ENCODE results near the gene MCF2L. TPM values are rescaled to one million over a fixed set of nuclear protein-coding genes. Genes with fewer than 3 reads are reported as not detected.
"Not testable (repeated sequence)": the region's sequence is repeated elsewhere in the genome, so short reads cannot be mapped to it uniquely, and the experiment has no call there.

The MCF2L gene
- total RNA-seq, 1 donor from 2014 or later, result 40.4 TPM

DNA sequence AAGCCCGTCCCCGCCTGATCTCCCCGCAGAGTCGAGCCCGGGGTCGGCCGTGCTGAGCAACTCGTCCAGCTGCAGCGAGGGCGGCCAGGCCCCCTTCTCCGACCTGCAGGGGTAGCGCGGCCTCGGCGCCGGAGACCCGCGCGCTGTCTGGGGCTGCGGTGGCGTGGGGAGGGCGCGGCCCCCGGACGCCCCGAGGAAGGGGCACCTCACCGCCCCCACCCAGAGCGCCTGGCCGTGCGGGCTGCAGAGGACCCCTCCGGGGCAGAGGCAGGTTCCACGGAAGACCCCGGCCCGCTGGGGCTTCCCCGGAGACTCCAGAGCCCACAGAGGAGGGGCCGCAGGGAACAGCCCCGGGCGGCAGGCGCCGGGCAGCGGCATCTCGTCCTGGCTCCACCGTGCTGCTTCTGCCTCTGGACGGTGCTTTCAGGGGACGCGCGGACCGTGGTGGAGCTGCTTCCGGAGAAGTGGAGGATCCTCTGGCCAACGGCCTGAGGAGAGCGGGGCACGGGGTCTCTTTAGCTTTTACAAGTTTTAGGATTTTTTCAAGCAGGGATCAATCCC is 127.8 kb downstream of the MCF2L start:
- Histone ChIP-seq H3K27ac (no peak overlapping the region), H3F3A (ENCODE audit: low read depth) (no peaks in the 10 kb centered on the region), H3K27me3 (no peaks in the 10 kb centered on the region), H3K4me1 (no peaks in the 10 kb centered on the region), H3K9ac (no peak overlapping the region), H2AFZ (replicated peaks) (no peak overlapping the region), H3K79me2 (ENCODE audit: low read depth) (no peaks in the 10 kb centered on the region), H3K4me2 (no peak overlapping the region), H3K9me3 (ENCODE audit: low read depth) (no peaks in the 10 kb centered on the region), H4K20me1 (ENCODE audit: low read depth) (no peaks in the 10 kb centered on the region), H3K4me3 (no peak overlapping the region), H3K36me3 (no peaks in the 10 kb centered on the region)
- no peak for DNase-seq (ENCODE audit: low spot score)
- no peak overlapping the region for H3K4me3 Mint-ChIP-seq
- H3K4me1 Mint-ChIP-seq, result peaks cover 16% of the 10 kb centered on the region
- TF ChIP-seq EZH2 (IDR thresholded peaks at IDR 0.05) (no peak), EZH2phosphoT487 (IDR thresholded peaks at IDR 0.05) (no peak)
- TF ChIP-seq, protein P1, sequence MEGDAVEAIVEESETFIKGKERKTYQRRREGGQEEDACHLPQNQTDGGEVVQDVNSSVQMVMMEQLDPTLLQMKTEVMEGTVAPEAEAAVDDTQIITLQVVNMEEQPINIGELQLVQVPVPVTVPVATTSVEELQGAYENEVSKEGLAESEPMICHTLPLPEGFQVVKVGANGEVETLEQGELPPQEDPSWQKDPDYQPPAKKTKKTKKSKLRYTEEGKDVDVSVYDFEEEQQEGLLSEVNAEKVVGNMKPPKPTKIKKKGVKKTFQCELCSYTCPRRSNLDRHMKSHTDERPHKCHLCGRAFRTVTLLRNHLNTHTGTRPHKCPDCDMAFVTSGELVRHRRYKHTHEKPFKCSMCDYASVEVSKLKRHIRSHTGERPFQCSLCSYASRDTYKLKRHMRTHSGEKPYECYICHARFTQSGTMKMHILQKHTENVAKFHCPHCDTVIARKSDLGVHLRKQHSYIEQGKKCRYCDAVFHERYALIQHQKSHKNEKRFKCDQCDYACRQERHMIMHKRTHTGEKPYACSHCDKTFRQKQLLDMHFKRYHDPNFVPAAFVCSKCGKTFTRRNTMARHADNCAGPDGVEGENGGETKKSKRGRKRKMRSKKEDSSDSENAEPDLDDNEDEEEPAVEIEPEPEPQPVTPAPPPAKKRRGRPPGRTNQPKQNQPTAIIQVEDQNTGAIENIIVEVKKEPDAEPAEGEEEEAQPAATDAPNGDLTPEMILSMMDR (IDR thresholded peaks at IDR 0.05), result no peak
- H3K27me3 Mint-ChIP-seq (ENCODE audit: insufficient read depth, low read depth), result no peaks in the 10 kb centered on the region
- H3K9me3 Mint-ChIP-seq, result no peaks in the 10 kb centered on the region
- peaks cover 6% of the 10 kb centered on the region for H3K36me3 Mint-ChIP-seq
- H3K27ac Mint-ChIP-seq, result no peak overlapping the region

- no peak overlapping the region for H3K4me3 ChIP-seq
- H3K4me2 ChIP-seq, result no peak overlapping the region
- no peaks in the 10 kb centered on the region for H3K9me3 ChIP-seq (ENCODE audit: low read depth)
- no peak overlapping the region for H3K9ac ChIP-seq
- no peaks in the 10 kb centered on the region for H3K9me3 Mint-ChIP-seq
- no peaks in the 10 kb centered on the region for H3K36me3 ChIP-seq
- no peak for TF ChIP-seq EZH2phosphoT487 (IDR thresholded peaks at IDR 0.05)
- TF ChIP-seq, protein P1 (IDR thresholded peaks at IDR 0.05), result no peak
- no peak for TF ChIP-seq EZH2 (IDR thresholded peaks at IDR 0.05)
- no peaks in the 10 kb centered on the region for H3K27me3 Mint-ChIP-seq (ENCODE audit: insufficient read depth, low read depth)
- no peak overlapping the region for H3K27ac ChIP-seq
- no peaks in the 10 kb centered on the region for H3K79me2 ChIP-seq (ENCODE audit: low read depth)
- no peak overlapping the region for H2AFZ ChIP-seq (replicated peaks)
- H3K4me3 Mint-ChIP-seq, result no peak overlapping the region
- H3K4me1 Mint-ChIP-seq, result peaks cover 16% of the 10 kb centered on the region
- H3K4me1 ChIP-seq, result no peaks in the 10 kb centered on the region
- no peaks in the 10 kb centered on the region for H4K20me1 ChIP-seq (ENCODE audit: low read depth)
- H3K36me3 Mint-ChIP-seq, result peaks cover 6% of the 10 kb centered on the region
- no peaks in the 10 kb centered on the region for H3K27me3 ChIP-seq
- DNase-seq (ENCODE audit: low spot score), result no peak
- no peak overlapping the region for H3K27ac Mint-ChIP-seq
- H3F3A ChIP-seq (ENCODE audit: low read depth), result no peaks in the 10 kb centered on the region
Measured at GRCh38 chr13:113097651-113098050, 128.6 kb downstream of the MCF2L start.

GRCh38 chr13:113098162-113098732 is 129.2 kb downstream of the MCF2L start:
- H3K27ac Mint-ChIP-seq, result peak overlapping the region; percentile 5
- no peaks in the 10 kb centered on the region for H4K20me1 ChIP-seq (ENCODE audit: low read depth)
- H3K4me1 ChIP-seq, result no peaks in the 10 kb centered on the region
- no peaks in the 10 kb centered on the region for H3K27me3 ChIP-seq
- H2AFZ ChIP-seq (replicated peaks), result no peak overlapping the region
- H3K9me3 ChIP-seq (ENCODE audit: low read depth), result no peaks in the 10 kb centered on the region
- TF ChIP-seq EZH2 (IDR thresholded peaks at IDR 0.05), result no peak
- DNase-seq (ENCODE audit: low spot score), result no peak
- H3K9me3 Mint-ChIP-seq, result no peaks in the 10 kb centered on the region
- peaks cover 6% of the 10 kb centered on the region for H3K36me3 Mint-ChIP-seq
- no peaks in the 10 kb centered on the region for H3K79me2 ChIP-seq (ENCODE audit: low read depth)
- no peak overlapping the region for H3K4me3 ChIP-seq
- no peak overlapping the region for H3K27ac ChIP-seq
- H3K4me3 Mint-ChIP-seq, result no peak overlapping the region
- no peak overlapping the region for H3K9ac ChIP-seq
- no peak overlapping the region for H3K4me2 ChIP-seq
- no peaks in the 10 kb centered on the region for H3K27me3 Mint-ChIP-seq (ENCODE audit: insufficient read depth, low read depth)
- no peaks in the 10 kb centered on the region for H3F3A ChIP-seq (ENCODE audit: low read depth)
- no peaks in the 10 kb centered on the region for H3K36me3 ChIP-seq
- H3K4me1 Mint-ChIP-seq, result peaks cover 16% of the 10 kb centered on the region

DNA sequence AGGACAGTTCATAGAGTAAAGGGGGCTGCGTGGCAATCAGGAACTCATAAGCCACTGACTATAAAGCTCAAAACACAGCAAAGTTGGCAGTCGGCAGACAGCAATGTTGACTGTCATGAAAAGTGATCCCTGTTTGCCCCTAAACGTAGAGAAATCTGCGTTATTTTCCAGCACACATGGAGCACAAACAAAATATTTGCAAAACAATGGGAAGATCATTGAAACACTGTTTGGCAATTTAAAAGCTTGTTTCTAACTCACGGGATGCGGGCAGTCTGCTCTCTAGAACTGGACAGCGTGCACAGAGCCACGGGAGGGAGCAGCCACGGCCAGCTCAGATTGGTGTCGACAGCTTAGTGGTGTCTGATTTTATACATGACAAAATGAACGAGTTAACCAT is 130.1 kb downstream of the MCF2L start:
- H4K20me1 ChIP-seq (ENCODE audit: low read depth), result no peaks in the 10 kb centered on the region
- H3K4me1 ChIP-seq, result no peaks in the 10 kb centered on the region
- no peaks in the 10 kb centered on the region for H3F3A ChIP-seq (ENCODE audit: low read depth)
- no peaks in the 10 kb centered on the region for H3K36me3 ChIP-seq
- H3K79me2 ChIP-seq (ENCODE audit: low read depth), result no peaks in the 10 kb centered on the region
- no peaks in the 10 kb centered on the region for H3K27me3 Mint-ChIP-seq (ENCODE audit: insufficient read depth, low read depth)
- no peaks in the 10 kb centered on the region for H3K27me3 ChIP-seq
- no peak overlapping the region for H3K4me3 ChIP-seq
- no peaks in the 10 kb centered on the region for H3K9me3 Mint-ChIP-seq
- H3K4me1 Mint-ChIP-seq, result peaks cover 16% of the 10 kb centered on the region
- H3K4me2 ChIP-seq, result no peak overlapping the region
- H3K27ac Mint-ChIP-seq, result no peak overlapping the region
- peaks cover 6% of the 10 kb centered on the region for H3K36me3 Mint-ChIP-seq
- H3K4me3 Mint-ChIP-seq, result no peak overlapping the region
- H3K27ac ChIP-seq, result no peak overlapping the region
- no peak overlapping the region for H3K9ac ChIP-seq
- TF ChIP-seq, protein P1 (IDR thresholded peaks at IDR 0.05), result no peak
- TF ChIP-seq EZH2phosphoT487 (IDR thresholded peaks at IDR 0.05), result no peak
- TF ChIP-seq EZH2 (IDR thresholded peaks at IDR 0.05), result no peak
- no peak for DNase-seq (ENCODE audit: low spot score)
- H3K9me3 ChIP-seq (ENCODE audit: low read depth), result no peaks in the 10 kb centered on the region
- no peak overlapping the region for H2AFZ ChIP-seq (replicated peaks)

DNA sequence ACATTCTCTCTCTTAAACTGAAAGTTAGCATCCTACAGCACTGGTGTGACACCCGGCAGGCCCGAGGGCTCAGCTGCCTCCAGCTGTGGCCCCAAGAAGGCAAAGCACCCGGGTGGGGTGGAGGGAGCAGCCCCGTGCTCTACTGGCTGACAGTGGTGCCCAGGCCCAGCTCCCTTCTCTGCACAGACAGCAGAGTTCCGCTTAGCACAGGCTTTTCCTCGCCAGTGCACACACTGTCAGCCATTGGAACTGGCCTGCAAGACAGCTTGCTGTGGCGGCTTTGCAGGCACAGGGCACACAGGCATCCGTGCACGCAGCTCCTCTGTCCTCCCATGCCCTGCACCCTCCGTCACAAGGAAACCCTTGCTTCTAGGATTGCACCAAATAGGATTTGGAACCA is 133.3 kb downstream of the MCF2L start:
- peaks cover 15% of the 10 kb centered on the region for H3K4me1 Mint-ChIP-seq

More for the DNA sequence above, 133.3 kb downstream of the MCF2L start:
- H3K27me3 ChIP-seq; H3K4me3 ChIP-seq; H3K9me3 ChIP-seq (ENCODE audit: low read depth); DNase-seq (ENCODE audit: low spot score); H3K9me3 Mint-ChIP-seq; H3K4me2 ChIP-seq; H3K36me3 ChIP-seq; H3K4me3 Mint-ChIP-seq; H3K79me2 ChIP-seq (ENCODE audit: low read depth); H3K9ac ChIP-seq; H4K20me1 ChIP-seq (ENCODE audit: low read depth); H3K27ac Mint-ChIP-seq; H3K27me3 Mint-ChIP-seq (ENCODE audit: insufficient read depth, low read depth); H3K27ac ChIP-seq; H2AFZ ChIP-seq (replicated peaks); H3F3A ChIP-seq (ENCODE audit: low read depth); H3K4me1 ChIP-seq; H3K36me3 Mint-ChIP-seq: not testable (repeated sequence)
